ENCODE results near the gene CYP26B1.

DNA sequence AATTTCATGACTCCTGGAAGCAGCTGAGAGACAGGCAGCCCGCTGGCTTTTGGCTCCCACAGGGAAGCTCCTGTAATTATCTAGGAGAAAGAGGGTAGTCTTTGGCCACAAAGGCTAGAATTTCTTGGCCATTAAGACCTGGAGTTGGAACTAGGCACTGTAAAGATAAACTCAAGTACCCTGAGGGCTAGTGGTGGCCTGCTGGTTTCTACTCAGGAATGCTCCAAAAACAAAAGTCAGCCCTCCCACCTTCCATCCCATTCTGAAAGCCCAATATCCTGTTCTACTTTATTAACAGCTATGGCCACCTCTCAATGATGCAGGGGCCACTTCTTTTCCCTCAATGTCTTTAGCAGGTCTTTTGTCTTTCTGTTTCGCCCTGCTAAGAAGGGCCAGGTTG, 34.0 kb upstream of the CYP26B1 start:
- TF ChIP-seq, protein P1, sequence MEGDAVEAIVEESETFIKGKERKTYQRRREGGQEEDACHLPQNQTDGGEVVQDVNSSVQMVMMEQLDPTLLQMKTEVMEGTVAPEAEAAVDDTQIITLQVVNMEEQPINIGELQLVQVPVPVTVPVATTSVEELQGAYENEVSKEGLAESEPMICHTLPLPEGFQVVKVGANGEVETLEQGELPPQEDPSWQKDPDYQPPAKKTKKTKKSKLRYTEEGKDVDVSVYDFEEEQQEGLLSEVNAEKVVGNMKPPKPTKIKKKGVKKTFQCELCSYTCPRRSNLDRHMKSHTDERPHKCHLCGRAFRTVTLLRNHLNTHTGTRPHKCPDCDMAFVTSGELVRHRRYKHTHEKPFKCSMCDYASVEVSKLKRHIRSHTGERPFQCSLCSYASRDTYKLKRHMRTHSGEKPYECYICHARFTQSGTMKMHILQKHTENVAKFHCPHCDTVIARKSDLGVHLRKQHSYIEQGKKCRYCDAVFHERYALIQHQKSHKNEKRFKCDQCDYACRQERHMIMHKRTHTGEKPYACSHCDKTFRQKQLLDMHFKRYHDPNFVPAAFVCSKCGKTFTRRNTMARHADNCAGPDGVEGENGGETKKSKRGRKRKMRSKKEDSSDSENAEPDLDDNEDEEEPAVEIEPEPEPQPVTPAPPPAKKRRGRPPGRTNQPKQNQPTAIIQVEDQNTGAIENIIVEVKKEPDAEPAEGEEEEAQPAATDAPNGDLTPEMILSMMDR (IDR thresholded peaks at IDR 0.05; ENCODE audit: insufficient read depth, low read depth, low read length), result no peak
- no peak for TF ChIP-seq EZH2 (IDR thresholded peaks at IDR 0.05; ENCODE audit: insufficient read depth, low read length)

All from astrocyte (in vitro differentiated cells and primary cell).